ENCODE results near the gene HMX1. TPM values are rescaled to one million over a fixed set of nuclear protein-coding genes. Genes with fewer than 3 reads are reported as not detected.

Gene HMX1
- total RNA-seq, 3 donors from 2014 or later: not detected

- no peak for TF ChIP-seq POLR2A (IDR thresholded peaks at IDR 0.05)
- peak in 2 of 3 donors; percentile 75 to 78 for TF ChIP-seq CTCF (IDR thresholded peaks at IDR 0.05)
- H3K27me3 ChIP-seq: peaks cover 0 to 39% of the 10 kb centered on the region in 2 donors
- H3K36me3 ChIP-seq: no peaks in the 10 kb centered on the region
- no peak overlapping the region for H3K27ac ChIP-seq
- H3K4me3 ChIP-seq: no peak overlapping the region
- H3K9me3 ChIP-seq: peaks cover 6 to 8% of the 10 kb centered on the region in 2 donors
- intact Hi-C loops (cut with DNase I; ENCODE audit: low total_unique reads): no loop called here
- H3K4me1 ChIP-seq: no peaks in the 10 kb centered on the region
- DNase-seq (ENCODE audit: low spot score in 2 of 2): peak; percentile 33 to 75
Observed at GRCh38 chr4:8917868-8918783, 46.5 kb upstream of the HMX1 start.

- Histone ChIP-seq H3K4me3 (no peak overlapping the region), H3K27me3 (peaks cover 0 to 41% of the 10 kb centered on the region in 2 donors), H3K36me3 (no peaks in the 10 kb centered on the region), H3K4me1 (no peaks in the 10 kb centered on the region), H3K27ac (no peak overlapping the region), H3K9me3 (peaks cover 0 to under 1% of the 10 kb centered on the region in 2 donors)
- DNase-seq (ENCODE audit: low spot score in 2 of 2): peak; percentile 2 to 34
- no peak for TF ChIP-seq CTCF (IDR thresholded peaks at IDR 0.05)
- no peak for TF ChIP-seq POLR2AphosphoS5 (IDR thresholded peaks at IDR 0.05)
- no peak for TF ChIP-seq POLR2A (IDR thresholded peaks at IDR 0.05)
- intact Hi-C loops (cut with DNase I; ENCODE audit: low total_unique reads): no loop called here
Observed at GRCh38 chr4:8917321-8917811, 45.7 kb upstream of the HMX1 start.

DNA sequence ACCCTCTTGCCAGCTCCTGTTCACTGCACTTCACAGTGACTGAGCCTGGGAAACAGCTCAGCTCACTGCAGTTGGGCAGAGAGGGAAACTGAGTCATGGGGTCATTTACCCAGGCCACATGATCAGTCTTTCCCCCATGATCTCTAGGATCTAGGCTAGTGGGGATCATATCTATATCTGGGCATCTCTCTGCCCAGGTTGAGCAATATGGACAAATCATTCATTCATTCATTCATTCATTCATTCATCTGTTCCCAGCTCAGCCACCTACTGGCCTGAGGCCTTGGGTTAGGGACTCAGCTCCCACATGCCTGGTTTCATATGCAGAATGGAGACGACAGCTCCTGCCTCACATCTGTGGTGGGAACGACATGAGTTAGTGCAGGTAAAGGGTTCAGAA is 45.3 kb upstream of the HMX1 start:
- intact Hi-C loops (cut with DNase I; ENCODE audit: low total_unique reads): no loop called here
- H3K27ac ChIP-seq: no peak overlapping the region
- peaks cover 0 to 46% of the 10 kb centered on the region in 2 donors for H3K27me3 ChIP-seq
- TF ChIP-seq POLR2A (IDR thresholded peaks at IDR 0.05) (no peak), POLR2AphosphoS5 (IDR thresholded peaks at IDR 0.05) (no peak), CTCF (IDR thresholded peaks at IDR 0.05) (no peak)
- no peaks in the 10 kb centered on the region for H3K9me3 ChIP-seq
- DNase-seq (ENCODE audit: low spot score in 2 of 2): peak in 1 of 2 donors; percentile 9
- H3K36me3 ChIP-seq: no peaks in the 10 kb centered on the region
- H3K4me3 ChIP-seq: no peak overlapping the region
- H3K4me1 ChIP-seq: no peaks in the 10 kb centered on the region

- H3K36me3 ChIP-seq: no peaks in the 10 kb centered on the region
- TF ChIP-seq CTCF (IDR thresholded peaks at IDR 0.05) (no peak), POLR2A (IDR thresholded peaks at IDR 0.05) (no peak), POLR2AphosphoS5 (IDR thresholded peaks at IDR 0.05) (no peak)
- peaks cover 0 to 51% of the 10 kb centered on the region in 2 donors for H3K27me3 ChIP-seq
- H3K4me1 ChIP-seq: no peaks in the 10 kb centered on the region
- DNase-seq (ENCODE audit: low spot score in 2 of 2): peak; percentile 8 to 19
- no peak overlapping the region for H3K27ac ChIP-seq
- no peak overlapping the region for H3K4me3 ChIP-seq
- H3K9me3 ChIP-seq: no peaks in the 10 kb centered on the region
- intact Hi-C loops (cut with DNase I; ENCODE audit: low total_unique reads): no loop called here
Observed at GRCh38 chr4:8916351-8916885, 44.8 kb upstream of the HMX1 start.

Measured in breast epithelium (tissue), 4 donors.